Right atrium auricular region (tissue), 2 donors: ENCODE measurements around the gene LHB. TPM values are rescaled to one million over a fixed set of nuclear protein-coding genes. Genes with fewer than 3 reads are reported as not detected.

Experiments
- DNase-seq: peaks from one replicate; pipeline ENCODE4 v3.0.0-alpha.2; 2019; ENCODE audit warnings: low spot score
- H3K27ac ChIP-seq, 2 donors: fragments of 200-600 bp; sonication (generic); 1 replicate in 1 of 2; 2 replicates in 1 of 2; pipeline ENCODE4 v1.5.1; 2016 to 2019
- H3K27me3 ChIP-seq, 2 donors: fragments of 200-600 bp; sonication (generic); one replicate each; pipeline versions ENCODE4 v1.5.1 to v1.6.0; 2017 to 2019
- H3K36me3 ChIP-seq: fragments of 200-600 bp; sonication (generic); one replicate; pipeline ENCODE4 v1.5.1; 2016
- H3K4me1 ChIP-seq, 2 donors: fragments of 200-600 bp; sonication (generic); one replicate each; pipeline versions ENCODE4 v1.5.1 to v1.6.0; 2017 to 2019
- H3K4me3 ChIP-seq, 2 donors: fragments of 200-600 bp; sonication (generic); 1 replicate in 1 of 2; 2 replicates in 1 of 2; pipeline ENCODE4 v1.5.1; 2017 to 2019; ENCODE audit warnings: mild to moderate bottlenecking in 1 of 2, moderate library complexity in 1 of 2
- H3K9me3 ChIP-seq, 2 donors: fragments of 200-600 bp; sonication (generic); one replicate each; pipeline ENCODE4 v1.5.1; 2019
- CTCF ChIP-seq, 2 donors: fragments of 200-600 bp; sonication (generic); IDR thresholded peaks; one replicate each; pipeline ENCODE4 v1.5.1; 2019; ENCODE audit warnings: antibody characterized with exemption in 2 of 2
- total RNA-seq, 2 donors: library from RNA; depleted of rRNA; stranded (reverse); fragments of >200 nt; gene quantifications; one replicate each; pipeline ENCODE4 v1.1.0, GENCODE V29; 2016

The LHB gene
- total RNA-seq, 2 donors from 2014 or later: not detected

- no peaks in the 10 kb centered on the region for H3K9me3 ChIP-seq
- H3K27ac ChIP-seq: no peak overlapping the region
- DNase-seq: no peak
- no peak overlapping the region for H3K4me3 ChIP-seq
- H3K4me1 ChIP-seq: no peaks in the 10 kb centered on the region
- H3K36me3 ChIP-seq: peaks cover 55% of the 10 kb centered on the region
- H3K27me3 ChIP-seq: no peaks in the 10 kb centered on the region
- TF ChIP-seq CTCF (IDR thresholded peaks at IDR 0.05): no peak
Observed at GRCh38 chr19:49004964-49005614, 11.8 kb downstream of the LHB start.

- Histone ChIP-seq H3K27me3 (no peaks in the 10 kb centered on the region), H3K36me3 (peaks cover 49% of the 10 kb centered on the region), H3K27ac (no peak overlapping the region), H3K4me3 (no peak overlapping the region), H3K9me3 (no peaks in the 10 kb centered on the region), H3K4me1 (no peaks in the 10 kb centered on the region)
- DNase-seq: no peak
- TF ChIP-seq CTCF (IDR thresholded peaks at IDR 0.05): no peak
Observed at GRCh38 chr19:49004133-49004532, 12.8 kb downstream of the LHB start.

- no peak for DNase-seq
Observed at GRCh38 chr19:48999481-49000325, 17.2 kb downstream of the LHB start.

GRCh38 chr19:48997972-48998371 is 18.9 kb downstream of the LHB start:
- DNase-seq: no peak
- H3K27ac ChIP-seq: no peak overlapping the region
- TF ChIP-seq CTCF (IDR thresholded peaks at IDR 0.05): peak; percentile 14 to 46
- H3K36me3 ChIP-seq: peaks cover 2% of the 10 kb centered on the region
- no peak overlapping the region for H3K4me3 ChIP-seq
- H3K9me3 ChIP-seq: no peaks in the 10 kb centered on the region
- peaks cover 0 to 11% of the 10 kb centered on the region in 2 donors for H3K4me1 ChIP-seq
- no peaks in the 10 kb centered on the region for H3K27me3 ChIP-seq

More at GRCh38 chr19:48999481-49000325, 17.2 kb downstream of the LHB start:
- H3K4me3 ChIP-seq: no peak overlapping the region
- H3K27ac ChIP-seq: no peak overlapping the region
- H3K9me3 ChIP-seq: no peaks in the 10 kb centered on the region
- peak in 1 of 2 donors; percentile 67 for TF ChIP-seq CTCF (IDR thresholded peaks at IDR 0.05)
- H3K27me3 ChIP-seq: no peaks in the 10 kb centered on the region
- H3K4me1 ChIP-seq: peaks cover 0 to 3% of the 10 kb centered on the region in 2 donors
- H3K36me3 ChIP-seq: peaks cover 18% of the 10 kb centered on the region

- no peak for TF ChIP-seq CTCF (IDR thresholded peaks at IDR 0.05)
- Histone ChIP-seq H3K36me3 (peaks cover 1% of the 10 kb centered on the region), H3K27me3 (no peaks in the 10 kb centered on the region), H3K27ac (peak overlapping the region; percentile 91 to 95), H3K4me3 (peak overlapping the region; percentile 75), H3K4me1 (peaks cover 0 to 40% of the 10 kb centered on the region in 2 donors), H3K9me3 (no peaks in the 10 kb centered on the region)
- no peak for DNase-seq
Observed at GRCh38 chr19:48994035-48994386, 22.9 kb downstream of the LHB start.
